Measurements from ENCODE around the gene KLK8.
"Not testable (repeated sequence)": the region's sequence is repeated elsewhere in the genome, so short reads cannot be mapped to it uniquely, and the experiment has no call there.

The KLK8 gene

GRCh38 chr19:50981587-50982146 is 19.7 kb downstream of the KLK8 start:
- DNase-seq = no peak

DNA sequence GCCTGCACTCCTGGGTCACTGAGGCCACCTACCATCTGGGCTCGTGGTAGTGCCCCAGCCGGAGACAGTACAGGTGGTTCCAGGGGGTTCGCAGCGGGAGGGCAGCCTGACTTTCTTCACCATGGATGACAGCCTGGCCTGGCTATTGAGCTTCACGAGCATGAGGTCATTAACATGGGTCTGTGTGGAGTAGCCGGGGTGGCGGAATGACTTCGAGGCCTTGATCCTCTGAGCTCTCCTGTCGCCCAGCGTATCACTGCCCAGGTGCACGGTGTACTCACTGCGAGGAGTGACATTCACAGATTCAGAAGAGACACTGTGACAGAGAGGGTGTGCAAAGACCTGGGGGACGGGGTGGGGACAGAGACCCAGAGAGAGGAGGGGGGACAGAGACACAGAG is 21.2 kb downstream of the KLK8 start:
- no peak for DNase-seq

DNA sequence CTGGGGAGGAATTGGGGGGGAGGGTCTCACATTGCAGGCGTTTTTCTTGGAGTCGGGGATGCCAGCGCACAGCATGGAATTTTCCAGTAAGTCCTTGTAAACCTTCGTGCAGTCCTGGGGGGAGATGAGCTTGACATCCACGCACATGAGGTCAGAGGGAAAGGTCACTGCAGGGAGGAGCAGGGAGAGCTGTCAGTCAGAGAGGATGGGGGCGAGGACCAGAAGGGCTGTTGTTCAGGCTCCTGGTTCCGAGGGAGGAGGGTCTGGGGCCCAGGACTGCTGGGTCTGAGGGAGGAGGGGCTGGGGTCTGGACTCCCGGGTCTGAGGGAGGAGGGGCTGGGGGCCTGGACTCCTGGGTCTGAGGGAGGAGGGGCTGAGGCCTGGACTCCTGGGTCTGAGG is 21.6 kb downstream of the KLK8 start:
- DNase-seq = no peak

GRCh38 chr19:50978772-50979390 is 22.5 kb downstream of the KLK8 start:
- DNase-seq = no peak

DNA sequence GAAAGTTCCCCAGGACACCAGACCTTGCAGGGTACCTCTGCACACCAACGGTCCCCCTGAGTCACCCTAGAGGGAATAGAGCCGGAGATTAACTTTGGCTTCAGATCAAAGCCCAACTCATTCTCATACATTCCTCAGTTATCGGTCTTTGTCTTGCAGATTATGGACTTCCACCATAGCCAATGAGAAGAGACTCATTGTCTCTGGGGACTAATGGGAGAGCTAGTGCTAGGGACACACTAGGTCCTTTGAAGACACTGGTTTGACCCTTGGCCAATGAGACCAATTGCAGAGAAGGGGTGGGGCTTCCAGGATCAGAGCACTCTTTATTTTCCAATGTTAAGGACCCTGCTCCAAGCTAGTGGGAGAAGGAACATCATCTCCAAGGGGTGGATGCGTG is 23.8 kb downstream of the KLK8 start:
- DNase-seq = no peak

GRCh38 chr19:50975766-50976165 is 25.6 kb downstream of the KLK8 start:
- no peak for DNase-seq

DNA sequence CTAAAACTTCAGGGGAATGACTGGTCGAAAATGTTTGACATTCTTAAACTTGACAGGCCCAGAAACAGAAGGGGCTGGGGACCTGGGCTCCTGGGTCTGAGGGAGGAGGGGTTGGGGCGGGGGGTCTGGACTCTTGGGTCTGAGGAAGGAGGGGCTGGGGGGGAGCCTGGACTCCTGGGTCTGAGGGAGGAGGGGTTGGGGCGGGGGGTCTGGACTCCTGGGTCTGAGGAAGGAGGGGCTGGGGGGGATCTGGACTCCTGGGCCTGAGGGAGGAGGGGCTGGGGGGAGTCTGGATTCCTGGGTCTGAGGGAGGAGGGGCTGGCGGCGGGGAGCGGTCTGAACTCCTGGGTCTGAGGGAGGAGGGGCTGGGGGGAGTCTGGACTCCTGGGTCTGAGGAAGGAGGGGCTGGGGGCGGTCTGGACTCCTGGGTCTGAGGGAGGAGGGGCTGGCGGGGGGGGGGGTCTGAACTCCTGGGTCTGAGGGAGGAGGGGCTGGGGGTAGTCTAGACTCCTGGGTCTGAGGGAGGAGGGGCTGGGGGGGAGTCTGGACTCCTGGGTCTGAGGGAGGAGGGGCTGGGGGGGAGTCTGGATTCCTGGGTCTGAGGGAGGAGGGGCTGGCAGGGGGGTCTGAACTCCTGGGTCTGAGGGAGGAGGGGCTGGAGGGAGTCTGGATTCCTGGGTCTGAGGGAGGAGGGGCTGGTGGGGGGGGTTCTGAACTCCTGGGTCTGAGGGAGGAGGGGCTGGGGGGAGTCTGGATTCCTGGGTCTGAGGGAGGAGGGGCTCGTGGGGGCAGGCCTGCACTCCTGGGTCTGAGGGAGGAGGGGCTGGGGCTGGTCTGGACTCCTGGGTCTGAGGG is 26.5 kb downstream of the KLK8 start:
- no peak for DNase-seq

DNA sequence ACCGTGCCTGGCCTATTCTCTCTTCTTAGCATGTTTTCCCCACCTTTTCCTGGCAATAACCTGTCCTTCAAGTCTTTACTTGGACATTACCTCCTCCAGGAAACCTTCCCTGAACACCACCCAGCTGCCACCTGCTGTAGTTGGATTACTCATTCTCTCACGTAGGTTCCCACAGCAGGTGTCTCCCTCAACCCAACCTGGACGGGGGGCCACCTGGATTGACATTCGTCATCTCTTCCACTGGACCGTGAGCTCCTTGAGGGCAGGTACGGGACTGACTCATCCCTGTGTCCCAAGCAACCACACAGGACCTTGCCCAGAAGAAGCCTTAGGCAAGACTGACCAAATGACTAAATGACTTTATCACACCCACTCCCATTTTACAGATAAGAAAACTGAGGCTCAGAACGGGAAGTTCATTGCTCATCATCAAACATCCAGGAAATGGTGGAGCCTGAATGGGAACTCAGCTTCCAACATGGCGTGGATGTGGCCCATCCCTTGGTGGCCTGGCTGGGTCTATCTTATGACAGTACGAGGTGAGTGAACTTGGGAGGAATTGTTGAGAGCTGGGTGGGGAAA is 28.5 kb downstream of the KLK8 start:
- DNase-seq = no peak

- not testable (repeated sequence) for DNase-seq
These were observed 31.6 kb downstream of the KLK8 start for GRCh38 chr19:50969810-50970209.

DNA sequence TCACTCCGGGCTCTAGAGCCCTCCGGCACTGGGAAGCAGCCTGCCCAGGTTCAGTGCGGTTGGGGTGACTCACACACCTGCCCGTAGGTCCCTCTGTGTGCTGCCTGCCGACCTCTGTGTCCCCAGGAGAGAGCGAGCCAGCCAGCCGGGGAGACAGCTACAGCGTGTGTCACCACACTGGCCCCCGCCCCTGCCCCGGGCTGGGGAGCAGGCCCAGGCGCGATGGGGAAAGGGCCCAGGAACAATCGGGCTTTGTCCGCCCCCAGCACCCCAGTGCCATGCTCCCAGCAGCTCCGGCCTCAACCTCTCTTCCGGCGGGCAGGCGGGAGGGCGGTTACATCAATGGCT is 32.0 kb downstream of the KLK8 start, which contains the start of gene KLK6:
Gene KLK6 (minus strand): TSS at position 179 of the 348 bp plus-strand sequence. CDS start 1,487 bp downstream, outside the sequence.
- DNase-seq = no peak

DNA sequence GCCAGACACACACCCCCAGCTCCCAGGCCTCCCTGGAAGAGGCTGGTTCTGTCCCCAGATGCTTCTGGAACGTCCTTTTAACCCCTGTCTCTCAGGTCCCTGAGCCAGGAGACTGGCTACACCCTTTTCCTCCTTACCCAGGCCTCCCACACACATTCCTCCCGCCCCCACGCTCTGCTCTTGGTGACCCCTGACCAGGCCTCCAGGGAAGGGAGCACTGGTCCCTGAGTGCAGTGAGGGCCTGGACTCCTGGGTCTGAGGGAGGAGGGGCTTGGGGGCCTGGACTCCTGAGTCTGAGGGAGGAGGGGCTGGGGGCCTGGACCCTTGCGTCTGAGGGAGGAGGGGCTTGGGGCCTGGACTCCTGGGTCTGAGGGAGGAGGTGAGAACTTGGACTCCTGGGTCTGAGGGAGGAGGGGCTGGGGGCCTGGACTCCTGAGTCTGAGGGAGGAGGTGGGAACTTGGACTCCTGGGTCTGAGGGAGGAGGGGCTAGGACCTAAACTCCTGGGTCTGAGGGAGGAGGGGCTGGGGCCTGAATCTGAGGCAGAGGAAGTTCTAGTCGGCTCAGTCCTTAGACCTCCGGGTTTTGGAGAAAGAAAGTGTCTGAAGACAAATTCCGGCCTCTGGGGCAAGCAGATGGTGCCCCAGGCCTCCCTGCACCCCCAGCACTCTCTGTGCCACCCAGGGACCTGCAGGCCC is 32.5 kb downstream of the KLK8 start:
- no peak for DNase-seq

- DNase-seq = no peak
These were observed 33.3 kb downstream of the KLK8 start for GRCh38 chr19:50967929-50968715.

DNA sequence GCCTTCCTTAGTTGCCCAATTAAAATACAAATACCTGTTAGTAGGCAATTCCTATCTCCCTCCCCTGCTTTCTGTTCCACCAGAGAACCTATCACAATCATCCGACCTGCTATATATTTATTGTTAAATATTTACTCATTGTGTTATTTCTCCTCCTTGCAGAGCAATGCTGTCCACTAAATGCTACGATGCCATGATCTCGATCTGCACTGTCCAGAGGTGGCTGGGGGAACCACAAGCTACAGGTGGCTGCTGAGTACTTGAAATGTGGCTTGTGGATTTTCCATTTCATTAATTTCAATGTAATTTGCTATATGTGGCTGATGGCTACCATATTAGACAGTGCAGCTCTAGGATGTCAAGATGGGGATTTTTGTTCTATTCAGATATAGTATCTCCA is 37.1 kb downstream of the KLK8 start:
- DNase-seq = no peak

- DNase-seq = no peak
These were observed 38.0 kb downstream of the KLK8 start for GRCh38 chr19:50963381-50963780.

- DNase-seq = no peak
These were observed 39.2 kb downstream of the KLK8 start for GRCh38 chr19:50962245-50962644.

DNA sequence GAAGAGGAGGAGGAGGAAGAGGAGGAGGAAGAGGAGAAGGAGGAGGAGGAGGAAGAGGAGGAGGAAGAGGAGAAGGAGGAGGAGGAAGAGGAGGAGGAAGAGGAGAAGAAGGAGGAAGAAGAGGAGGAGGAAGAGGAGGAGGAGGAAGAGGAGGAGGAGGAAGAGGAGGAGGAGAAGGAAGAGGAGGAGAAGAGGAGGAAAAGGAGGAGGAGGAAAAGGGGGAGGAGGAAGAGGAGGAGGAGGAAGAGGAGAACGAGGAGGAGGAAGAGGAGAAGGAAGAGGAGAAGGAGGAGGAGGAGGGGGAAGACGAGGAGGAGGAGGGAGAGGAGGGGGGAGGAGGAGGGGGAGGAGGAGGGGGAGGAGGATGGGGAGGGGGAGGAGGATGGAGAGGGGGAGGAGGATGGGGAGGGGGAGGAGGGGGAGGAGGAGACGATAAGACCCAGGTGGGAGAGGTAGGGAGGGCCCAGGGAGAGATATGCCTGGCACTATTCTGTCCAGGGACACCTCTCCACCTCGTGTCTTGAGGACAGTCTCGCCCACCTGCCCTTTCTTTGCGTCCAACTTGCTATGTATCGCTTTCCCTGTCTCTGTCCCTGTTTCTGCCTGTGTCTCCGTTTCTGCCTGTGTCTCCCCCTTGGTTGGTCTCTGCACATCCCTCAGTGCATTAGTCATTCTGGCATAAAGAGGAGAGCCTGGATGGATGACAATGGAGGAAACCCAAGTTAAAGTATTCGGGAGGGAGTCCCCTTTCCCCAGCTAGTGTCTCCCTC is 41.5 kb downstream of the KLK8 start:
- DNase-seq = no peak

DNA sequence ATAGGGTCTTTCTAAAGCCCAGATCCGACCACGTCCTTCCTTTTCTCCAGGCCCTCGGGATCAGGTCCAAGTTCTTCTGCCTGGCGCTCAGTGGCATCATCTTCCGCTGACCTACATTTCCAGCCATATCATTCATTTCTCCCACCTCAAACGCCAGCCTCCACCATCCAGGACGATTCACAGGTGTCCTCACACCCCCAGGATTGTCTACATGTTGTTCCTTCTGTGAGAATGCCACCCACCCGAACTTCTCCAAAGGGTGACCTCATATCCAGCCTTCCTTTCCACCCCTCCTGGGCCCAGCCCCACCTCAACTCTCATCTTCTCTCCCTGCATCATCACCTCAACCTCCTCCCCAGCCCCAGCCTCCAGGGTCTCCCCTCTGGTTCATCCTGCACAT is 43.8 kb downstream of the KLK8 start:
- no peak for DNase-seq

DNA sequence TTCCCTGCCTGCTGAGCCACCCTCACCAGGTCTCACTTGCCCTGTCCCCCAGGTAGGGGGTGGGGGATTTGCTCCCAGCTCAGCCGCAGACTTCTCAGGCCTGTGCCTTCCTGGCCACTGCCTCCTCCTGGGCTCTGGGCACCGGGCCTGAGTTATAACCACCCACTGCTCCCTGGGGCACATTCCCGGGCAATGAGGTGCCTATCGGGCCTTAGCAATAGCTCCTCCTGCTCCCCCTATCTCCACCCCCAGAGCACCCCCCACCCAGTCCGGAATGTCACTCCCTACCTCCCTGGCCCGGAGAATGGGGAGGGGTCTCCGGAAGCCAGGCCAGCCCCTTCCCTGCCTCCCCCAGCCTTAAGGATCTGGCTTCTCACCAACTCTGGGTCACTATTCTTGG is 48.5 kb downstream of the KLK8 start, which contains the start of gene KLK5:
Gene KLK5 (minus strand): TSS at position 129 of the 400 bp plus-strand sequence. CDS start 381 bp downstream, outside the sequence.
- DNase-seq = no peak

DNA sequence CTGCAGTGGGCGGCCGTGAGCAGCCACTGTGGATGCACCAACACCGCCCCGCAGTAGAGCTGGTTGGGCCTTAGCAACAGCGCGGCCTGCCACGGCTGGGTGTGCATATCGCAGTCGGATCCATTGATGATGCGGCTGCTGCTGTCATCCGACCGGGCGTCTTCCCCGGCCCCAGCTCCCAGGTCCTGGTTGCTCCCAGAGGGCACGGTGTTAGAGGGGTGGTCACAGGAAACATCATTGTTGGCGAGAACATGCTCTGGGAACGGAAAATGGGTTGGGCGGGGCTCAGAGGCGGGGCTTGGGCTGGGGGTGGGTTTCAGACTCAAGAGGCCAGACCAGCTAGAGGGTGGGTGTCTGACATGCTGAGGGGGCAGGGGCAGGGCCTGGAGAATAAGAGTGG is 51.5 kb downstream of the KLK8 start:
- DNase-seq = no peak

DNA sequence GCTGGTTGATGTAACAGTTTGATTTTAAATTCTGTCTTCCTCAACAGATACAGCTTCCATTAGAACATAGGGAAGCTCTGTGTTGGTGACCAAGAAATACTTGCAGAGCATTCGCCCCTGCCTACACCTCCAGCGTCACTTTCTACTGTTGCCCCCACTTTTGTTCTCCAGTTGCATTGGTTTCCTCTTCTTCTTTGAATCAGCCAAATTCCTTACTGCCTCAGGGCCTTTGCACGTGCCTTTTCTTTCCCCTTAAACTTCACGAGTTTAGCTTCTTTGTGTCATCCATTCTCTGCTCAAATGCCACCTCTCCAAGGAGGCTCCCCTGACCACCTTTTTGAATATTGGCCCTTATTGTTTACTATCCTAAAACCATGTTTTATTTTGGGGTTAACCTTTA is 54.3 kb downstream of the KLK8 start:
- no peak for DNase-seq

Measured in bone marrow (tissue), 2 donors.